Karpas-422 (cell line): Measurements from ENCODE around the gene TDRD9. TPM values are rescaled to one million over a fixed set of nuclear protein-coding genes. Genes with fewer than 3 reads are reported as not detected.

ENCODE experiments used
- DNase-seq: peaks from one replicate; pipeline ENCODE4 v3.0.0-alpha.2; 2015
- H2AFZ ChIP-seq: fragments of 200-600 bp; sonication (generic); 2 replicates; pipeline ENCODE4 v1.6.1; 2014; ENCODE audit warnings: antibody characterized with exemption, low read length, mixed read lengths
- H3K27ac ChIP-seq: fragments of 200-600 bp; sonication (generic); 2 replicates; pipeline ENCODE4 v1.5.1; 2014; ENCODE audit warnings: mild to moderate bottlenecking, low read length, moderate library complexity
- H3K27me3 ChIP-seq: fragments of 200-600 bp; sonication (generic); 2 replicates; pipeline ENCODE4 v1.6.1; 2014; ENCODE audit warnings: low read length, mixed read lengths
- H3K36me3 ChIP-seq: fragments of 200-600 bp; sonication (generic); 2 replicates; pipeline ENCODE4 v1.6.1; 2014; ENCODE audit warnings: low read length, mixed read lengths; ENCODE audit not compliant: insufficient read depth
- H3K4me1 ChIP-seq: fragments of 200-600 bp; sonication (generic); 2 replicates; pipeline ENCODE4 v1.6.1; 2014; ENCODE audit warnings: mild to moderate bottlenecking, low read length, mixed read lengths
- H3K4me2 ChIP-seq: fragments of 200-600 bp; sonication (generic); 2 replicates; pipeline ENCODE4 v1.6.1; 2014; ENCODE audit warnings: low read length, low read depth, mild to moderate bottlenecking; ENCODE audit not compliant: poor library complexity, severe bottlenecking
- H3K4me3 ChIP-seq: fragments of 200-600 bp; sonication (generic); 2 replicates; pipeline ENCODE4 v1.5.1; 2014; ENCODE audit warnings: mild to moderate bottlenecking, antibody characterized with exemption, low read length, mixed read lengths
- H3K79me2 ChIP-seq: fragments of 200-600 bp; sonication (generic); 2 replicates; pipeline ENCODE4 v1.6.1; 2014; ENCODE audit warnings: mild to moderate bottlenecking, low read length, mixed read lengths
- H3K9ac ChIP-seq: fragments of 200-600 bp; sonication (generic); 2 replicates; pipeline ENCODE4 v1.6.0; 2014; ENCODE audit warnings: low read length
- H3K9me2 ChIP-seq: fragments of 200-600 bp; sonication (generic), shearing (Covaris generic); replicated peaks from 2 replicates; pipeline ENCODE4 v1.6.0; 2014; ENCODE audit warnings: mild to moderate bottlenecking, low read length, moderate library complexity; ENCODE audit not compliant: insufficient read depth
- H3K9me3 ChIP-seq: fragments of 300-700, 200-600 bp; sonication (generic); 2 replicates; pipeline ENCODE4 v1.6.1; 2014; ENCODE audit warnings: low read length, mixed read lengths
- H4K20me1 ChIP-seq: fragments of 200-600 bp; sonication (generic); 2 replicates; pipeline ENCODE4 v1.6.1; 2014; ENCODE audit warnings: mild to moderate bottlenecking, antibody characterized with exemption, low read length, low read depth; ENCODE audit not compliant: insufficient read depth
- total RNA-seq: library from RNA; depleted of rRNA; stranded (reverse); fragments of >200 nt; shearing (Covaris generic); gene quantifications from 2 replicates; pipeline ENCODE4 v1.2.3, GENCODE V29; 2014; ENCODE audit warnings: low replicate concordance

The TDRD9 gene
- total RNA-seq, 1 experiment from 2014 or later = not detected

DNA sequence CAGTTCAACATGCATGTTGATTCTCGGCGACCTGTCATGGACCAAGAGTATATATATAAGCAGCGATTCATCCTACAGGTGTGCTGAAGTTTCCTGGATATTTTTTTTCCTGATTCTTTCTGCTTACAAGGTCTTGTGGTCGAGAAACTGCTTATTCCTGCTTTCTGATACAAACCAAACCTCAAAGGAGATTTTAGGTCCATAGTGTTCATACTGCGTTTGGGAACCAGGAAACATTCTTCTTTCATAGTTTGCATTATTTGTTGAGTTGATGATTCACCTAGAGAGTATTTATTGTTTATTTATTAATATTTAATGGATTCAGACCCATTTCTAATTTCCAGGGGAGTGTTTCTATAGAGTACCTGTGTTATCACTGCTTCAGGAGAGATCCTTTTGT is 86.5 kb downstream of the TDRD9 start:
- no peak overlapping the region for H2AFZ ChIP-seq
- H3K79me2 ChIP-seq = no peaks in the 10 kb centered on the region
- DNase-seq = no peak

DNA sequence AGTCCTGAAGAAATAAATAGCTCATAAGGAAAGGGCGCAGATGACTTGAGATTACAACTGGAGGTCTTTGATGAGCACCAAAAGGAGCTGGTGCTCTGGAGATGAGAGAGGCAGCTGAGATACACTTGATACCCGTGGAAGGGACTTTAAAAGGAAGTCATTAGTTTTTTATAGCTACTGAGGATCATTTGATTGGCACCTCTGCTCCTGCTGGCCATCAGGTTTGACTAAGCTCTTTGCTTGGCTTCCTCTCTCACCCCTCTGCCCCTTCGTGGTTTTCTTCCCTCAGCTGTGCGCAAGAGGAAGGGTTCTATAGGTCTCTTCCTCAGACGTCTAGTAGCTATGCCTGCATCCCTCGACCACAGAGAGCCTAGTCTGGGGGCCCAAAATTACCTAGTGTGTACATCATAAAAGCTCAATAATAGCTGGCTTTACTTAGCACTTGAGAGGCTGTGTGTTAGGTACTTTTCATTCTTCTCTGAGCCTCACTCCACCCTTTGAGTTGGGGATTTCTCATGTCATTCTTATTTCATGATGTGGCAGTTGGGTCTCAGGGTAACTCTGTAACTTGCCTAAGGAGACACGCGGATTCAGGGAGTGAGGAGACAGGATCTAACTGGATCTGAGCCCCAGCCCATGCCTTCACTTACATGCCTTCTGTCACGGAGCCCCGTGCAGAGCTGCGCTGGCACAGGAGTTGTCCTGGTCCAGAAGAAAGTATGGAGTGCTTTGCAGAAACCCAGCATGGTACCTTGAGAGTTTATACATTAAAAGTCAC is 88.8 kb downstream of the TDRD9 start:
- H3K4me3 ChIP-seq = no peak overlapping the region
- H3K4me2 ChIP-seq = no peak overlapping the region
- no peaks in the 10 kb centered on the region for H3K79me2 ChIP-seq
- H3K27ac ChIP-seq = no peak overlapping the region
- H3K36me3 ChIP-seq = no peaks in the 10 kb centered on the region
- H3K27me3 ChIP-seq = no peaks in the 10 kb centered on the region
- no peaks in the 10 kb centered on the region for H3K9me2 ChIP-seq
- no peaks in the 10 kb centered on the region for H4K20me1 ChIP-seq
- DNase-seq = peak; percentile 57
- no peak overlapping the region for H2AFZ ChIP-seq
- no peaks in the 10 kb centered on the region for H3K9me3 ChIP-seq
- peaks cover 9% of the 10 kb centered on the region for H3K4me1 ChIP-seq
- no peak overlapping the region for H3K9ac ChIP-seq

More for the DNA sequence above, 86.5 kb downstream of the TDRD9 start:
- Histone ChIP-seq H3K9ac (no peak overlapping the region), H3K9me3 (no peaks in the 10 kb centered on the region), H3K9me2 (no peaks in the 10 kb centered on the region), H3K36me3 (no peaks in the 10 kb centered on the region), H4K20me1 (no peaks in the 10 kb centered on the region), H3K27ac (no peak overlapping the region), H3K27me3 (no peaks in the 10 kb centered on the region), H3K4me3 (no peak overlapping the region), H3K4me1 (peaks cover 9% of the 10 kb centered on the region), H3K4me2 (no peak overlapping the region)

DNA sequence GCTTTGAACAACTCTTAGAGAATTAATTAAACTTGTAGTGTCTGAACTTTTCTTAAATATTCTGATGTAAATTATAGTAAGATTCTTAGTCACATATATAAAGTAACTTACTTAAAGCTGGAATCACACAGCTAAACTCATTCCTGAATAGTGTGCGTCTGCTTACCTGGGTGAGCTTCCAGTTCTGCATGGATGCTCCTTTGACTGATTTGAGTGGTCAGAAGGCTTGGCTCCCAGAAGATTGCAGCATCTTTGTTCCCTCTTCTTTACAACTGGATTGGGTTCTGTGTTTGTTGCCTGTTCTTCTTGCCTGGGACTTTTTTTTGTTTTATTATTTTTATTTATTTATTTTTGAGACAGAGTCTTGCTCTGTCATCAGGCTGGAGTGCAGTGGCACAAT is 90.8 kb downstream of the TDRD9 start:
- Histone ChIP-seq H3K27me3 (no peaks in the 10 kb centered on the region; the same call in 1 of the 2 replicates), H3K27ac (no peak overlapping the region), H3K9me3 (no peaks in the 10 kb centered on the region), H3K4me1 (peaks cover 9% of the 10 kb centered on the region), H2AFZ (no peak overlapping the region), H3K79me2 (no peaks in the 10 kb centered on the region), H3K4me3 (no peak overlapping the region), H4K20me1 (no peaks in the 10 kb centered on the region), H3K9me2 (no peaks in the 10 kb centered on the region), H3K36me3 (no peaks in the 10 kb centered on the region), H3K4me2 (no peak overlapping the region), H3K9ac (no peak overlapping the region)
- no peak for DNase-seq

DNA sequence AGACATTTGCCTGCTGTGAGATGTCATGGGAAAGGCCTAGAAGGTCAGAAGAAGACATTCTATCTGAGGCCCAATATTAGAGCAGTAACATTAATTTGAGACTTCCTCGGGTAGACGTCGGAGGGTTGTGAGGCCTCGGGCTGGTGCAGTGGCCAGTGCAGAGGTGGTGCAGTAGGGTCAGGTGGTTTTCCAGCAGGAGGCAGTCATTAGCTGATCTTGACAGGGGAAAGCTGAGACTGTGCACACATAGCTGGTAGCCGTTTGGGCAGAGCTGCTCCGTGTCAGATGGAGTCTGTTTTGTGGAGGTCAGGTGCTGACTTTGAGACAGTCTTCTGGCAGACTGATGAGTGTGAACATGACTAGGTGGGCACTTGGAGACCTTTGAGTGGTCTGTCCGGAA is 91.5 kb downstream of the TDRD9 start:
- Histone ChIP-seq H3K36me3 (no peaks in the 10 kb centered on the region), H3K9me2 (no peaks in the 10 kb centered on the region), H3K9ac (no peak overlapping the region), H3K4me1 (peaks cover 9% of the 10 kb centered on the region), H3K9me3 (no peaks in the 10 kb centered on the region), H3K79me2 (no peaks in the 10 kb centered on the region), H4K20me1 (no peaks in the 10 kb centered on the region), H3K4me2 (no peak overlapping the region), H3K27ac (no peak overlapping the region), H3K27me3 (no peaks in the 10 kb centered on the region; the same call in 1 of the 2 replicates), H2AFZ (no peak overlapping the region), H3K4me3 (no peak overlapping the region)
- DNase-seq = no peak

DNA sequence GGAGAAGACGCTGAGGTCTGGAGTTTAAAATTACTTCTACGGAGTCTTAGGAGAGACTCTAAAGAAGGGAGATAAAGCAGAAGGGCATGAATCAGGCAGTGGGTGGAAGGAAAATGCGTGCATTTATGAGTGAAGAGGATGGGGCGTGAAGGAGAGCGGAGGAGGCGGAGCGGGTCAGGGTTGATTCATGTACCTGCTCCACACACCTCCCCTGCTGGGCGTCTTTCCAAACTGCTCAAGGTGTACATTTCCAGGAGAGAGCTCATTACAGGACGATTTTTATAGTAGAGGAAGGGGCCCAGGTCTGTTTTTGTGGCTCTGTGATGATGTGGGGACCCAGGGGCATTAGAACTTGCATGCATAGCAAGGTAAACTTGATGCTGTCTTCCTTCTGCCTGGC is 92.2 kb downstream of the TDRD9 start:
- Histone ChIP-seq H3K4me3 (no peak overlapping the region), H3K9me2 (no peaks in the 10 kb centered on the region), H3K79me2 (no peaks in the 10 kb centered on the region), H3K4me1 (peaks cover 9% of the 10 kb centered on the region), H2AFZ (no peak overlapping the region), H3K9ac (no peak overlapping the region), H3K36me3 (no peaks in the 10 kb centered on the region), H3K9me3 (no peaks in the 10 kb centered on the region), H3K27me3 (no peaks in the 10 kb centered on the region; the same call in 1 of the 2 replicates), H3K4me2 (no peak overlapping the region), H3K27ac (no peak overlapping the region), H4K20me1 (no peaks in the 10 kb centered on the region)
- no peak for DNase-seq

DNA sequence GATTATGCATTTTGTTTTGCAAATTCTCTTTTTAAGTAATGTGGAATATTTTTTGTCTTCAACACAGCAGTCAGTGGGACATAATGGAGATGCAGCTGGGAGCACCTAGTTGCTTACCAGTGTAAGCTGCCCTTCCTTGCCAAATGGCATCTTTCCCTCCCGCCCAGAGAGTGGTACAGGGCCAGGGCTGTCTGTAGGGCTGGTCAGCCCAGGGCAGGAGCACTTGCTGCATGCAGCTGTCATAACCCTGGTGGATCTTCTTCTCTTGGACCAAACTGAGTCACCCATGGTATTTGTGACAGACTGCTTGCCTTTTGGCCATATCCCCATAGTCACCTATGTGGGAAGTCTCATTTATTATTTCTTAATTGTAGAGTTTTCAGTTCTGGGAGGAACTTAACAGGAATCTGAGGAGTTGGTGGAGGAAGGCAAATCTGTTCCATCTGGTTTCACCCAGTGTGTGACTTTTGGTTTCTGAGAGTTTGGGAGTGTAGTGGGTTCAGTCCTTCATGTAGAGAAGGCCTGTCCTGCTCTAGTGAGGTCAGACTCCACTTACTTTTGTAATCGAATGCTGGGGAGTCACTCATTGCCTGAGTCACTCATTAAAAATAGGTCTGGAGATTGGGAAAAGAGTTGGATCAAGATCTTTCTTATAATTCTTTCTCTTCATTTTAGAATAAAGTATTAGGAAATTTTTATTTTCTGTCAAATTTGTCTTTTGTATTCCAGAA is 95.2 kb downstream of the TDRD9 start:
- Histone ChIP-seq H4K20me1 (no peaks in the 10 kb centered on the region), H3K4me2 (no peak overlapping the region)

DNA sequence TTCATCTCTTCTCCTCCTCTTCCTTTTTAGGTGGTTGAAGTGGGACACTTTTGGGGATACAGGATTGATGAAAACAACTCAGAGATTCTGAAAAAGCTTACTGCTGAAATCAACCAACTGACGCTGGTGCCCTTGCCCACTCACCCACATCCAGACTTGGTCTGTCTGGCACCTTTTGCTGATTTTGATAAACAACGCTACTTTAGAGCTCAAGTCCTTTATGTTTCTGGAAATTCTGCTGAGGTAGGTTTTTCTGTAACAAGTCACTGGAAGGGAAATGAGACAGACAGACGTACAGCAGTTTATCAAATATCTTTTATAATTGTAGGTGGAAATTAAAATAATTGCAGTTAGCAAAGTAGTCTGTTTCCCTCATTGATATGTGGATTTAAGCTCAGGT is 97.3 kb downstream of the TDRD9 start:
- Histone ChIP-seq H3K4me3 (no peak overlapping the region), H3K9ac (no peak overlapping the region), H3K4me1 (no peaks in the 10 kb centered on the region), H3K27me3 (no peaks in the 10 kb centered on the region; the same call in 1 of the 2 replicates), H3K79me2 (no peaks in the 10 kb centered on the region), H4K20me1 (no peaks in the 10 kb centered on the region), H3K4me2 (no peak overlapping the region), H3K27ac (no peak overlapping the region), H2AFZ (no peak overlapping the region), H3K36me3 (no peaks in the 10 kb centered on the region), H3K9me2 (no peaks in the 10 kb centered on the region), H3K9me3 (no peaks in the 10 kb centered on the region)
- DNase-seq = no peak

More for the DNA sequence above, 95.2 kb downstream of the TDRD9 start:
- Histone ChIP-seq H3K4me3 (no peak overlapping the region), H3K9ac (no peak overlapping the region), H3K9me3 (no peaks in the 10 kb centered on the region), H3K36me3 (no peaks in the 10 kb centered on the region), H3K27me3 (no peaks in the 10 kb centered on the region; the same call in 1 of the 2 replicates), H2AFZ (no peak overlapping the region), H3K27ac (no peak overlapping the region), H3K4me1 (no peaks in the 10 kb centered on the region), H3K9me2 (no peaks in the 10 kb centered on the region), H3K79me2 (no peaks in the 10 kb centered on the region)
- no peak for DNase-seq

DNA sequence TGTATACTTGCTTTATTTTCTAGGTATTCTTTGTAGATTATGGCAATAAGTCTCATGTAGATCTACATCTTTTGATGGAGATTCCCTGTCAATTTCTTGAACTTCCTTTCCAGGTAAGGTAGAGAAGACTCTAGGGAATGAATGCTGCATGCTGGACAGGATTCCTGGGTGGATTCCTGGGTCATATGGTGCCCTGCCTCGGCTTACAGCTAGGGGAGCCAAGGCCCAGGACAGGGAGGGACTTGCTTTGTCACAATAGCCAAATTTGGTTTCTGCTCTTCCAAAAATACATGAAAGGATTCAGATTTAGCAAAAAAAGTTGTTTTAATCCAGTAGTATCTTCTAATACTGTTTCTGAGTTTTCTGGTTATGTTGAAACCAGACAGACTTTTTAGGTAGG is 97.8 kb downstream of the TDRD9 start:
- Histone ChIP-seq H3K27me3 (no peaks in the 10 kb centered on the region; the same call in 1 of the 2 replicates), H3K36me3 (no peaks in the 10 kb centered on the region), H3K27ac (no peak overlapping the region), H4K20me1 (no peaks in the 10 kb centered on the region), H3K9me3 (no peaks in the 10 kb centered on the region), H3K9ac (no peak overlapping the region), H3K79me2 (no peaks in the 10 kb centered on the region), H3K9me2 (no peaks in the 10 kb centered on the region), H3K4me3 (no peak overlapping the region), H2AFZ (no peak overlapping the region), H3K4me2 (no peak overlapping the region), H3K4me1 (no peaks in the 10 kb centered on the region)
- DNase-seq = no peak
